Stimulated activated CD4-positive, alpha-beta T cell treated with anti-CD3 and anti-CD28 coated beads, Interleukin-4, amount 100 ng/mL, for 4 hours (primary cell): Measurements from ENCODE around the gene RIMKLA.

Experiments
- DNase-seq, 2 experiments: peaks; one replicate each; pipeline ENCODE4 v3.0.0-alpha.2; 2020

The RIMKLA gene

DNA sequence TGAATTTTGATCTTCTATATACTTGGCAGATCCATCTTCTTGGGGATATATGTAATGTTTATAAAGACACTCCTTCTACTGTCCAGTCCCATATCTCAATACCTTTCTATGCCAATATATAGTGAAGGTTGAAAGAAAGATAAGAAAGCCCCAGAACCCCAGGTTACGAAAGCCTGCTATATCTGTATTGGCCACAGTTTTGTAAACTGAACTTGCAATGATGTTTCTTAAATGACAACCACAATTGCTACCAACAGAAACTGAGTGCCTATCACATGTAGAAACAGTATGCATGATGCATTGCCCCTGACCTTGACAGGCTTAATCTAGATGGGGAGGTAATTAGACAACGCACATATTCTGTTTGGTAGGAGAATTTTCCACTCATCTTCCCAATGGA, 7.8 kb upstream of the RIMKLA start:
- DNase-seq: no peak

DNA sequence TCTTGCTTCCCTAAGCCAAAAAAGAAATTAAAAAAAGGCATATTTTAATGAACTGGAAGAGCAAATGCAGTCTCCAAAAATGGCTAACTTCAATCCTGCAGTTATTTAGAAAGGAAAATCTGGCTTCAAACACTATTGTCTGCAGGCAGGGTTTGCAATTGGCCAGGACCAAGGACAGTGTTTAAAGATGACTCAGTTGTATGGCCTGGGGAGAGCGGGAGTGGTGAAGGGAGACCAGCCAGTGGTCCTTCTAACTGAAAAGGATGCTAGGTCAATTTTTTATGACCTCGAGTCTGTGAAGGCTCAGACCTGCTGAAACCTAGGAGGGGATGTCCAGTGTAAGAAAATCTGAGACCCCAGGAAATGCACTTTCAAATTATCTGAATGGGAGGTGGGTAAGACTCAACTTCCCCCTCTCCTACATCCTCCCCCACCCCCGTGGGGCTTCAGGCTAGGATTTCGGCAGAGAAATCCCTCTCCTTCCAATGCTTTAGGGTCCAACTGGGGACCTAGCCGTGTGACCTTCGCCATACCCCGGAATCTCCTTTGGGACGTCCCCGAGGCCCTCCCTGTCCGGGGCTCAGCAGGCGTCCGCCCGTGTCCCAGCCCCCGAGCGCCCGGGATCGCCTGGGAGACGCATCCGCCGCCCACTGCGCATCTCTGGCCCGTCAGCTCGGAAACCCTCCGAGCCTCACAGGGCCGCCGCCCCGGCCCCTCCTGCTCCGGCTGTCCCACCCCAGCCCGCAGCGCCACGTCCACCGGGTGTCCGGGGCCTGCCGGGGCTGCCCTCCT, 602 bp upstream of the RIMKLA start:
- DNase-seq: no peak

DNA sequence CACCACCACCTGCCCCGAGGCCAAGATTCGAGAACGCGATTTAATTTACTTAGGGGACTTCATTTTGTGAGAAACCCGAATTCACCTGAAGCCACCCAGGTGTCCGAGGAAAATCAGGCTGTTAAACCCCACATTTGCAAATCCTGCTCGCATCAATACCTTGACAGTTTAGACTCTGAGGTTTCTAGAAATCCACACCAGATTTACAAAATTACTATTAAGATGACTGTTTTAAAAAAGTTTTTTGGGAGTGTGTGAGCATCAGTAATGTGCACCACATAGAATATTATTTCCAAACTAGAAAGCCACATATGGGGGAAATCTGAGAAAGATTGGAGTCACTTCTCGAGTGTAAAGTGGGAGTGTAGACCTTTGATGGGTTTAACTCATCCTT, 685 bp downstream of the RIMKLA start:
- no peak for DNase-seq

DNA sequence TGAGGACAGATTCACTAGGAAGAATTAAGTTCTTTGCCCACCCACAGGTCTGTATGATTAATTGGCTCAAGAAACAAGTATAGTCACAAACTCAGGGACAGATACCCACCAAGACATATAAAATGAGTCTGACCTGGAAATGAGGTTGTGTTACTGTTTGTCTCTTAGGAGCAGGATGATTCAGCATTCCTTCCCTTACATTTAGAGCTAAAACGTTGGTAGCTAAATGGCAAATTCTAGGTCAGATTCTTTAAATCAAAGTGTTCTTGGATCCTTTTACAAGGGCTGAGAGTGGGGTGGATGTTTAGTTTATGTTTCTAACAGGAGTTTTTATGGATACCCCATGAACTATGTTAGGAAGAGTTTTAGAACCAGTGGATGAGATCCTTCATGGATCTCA, 4.7 kb downstream of the RIMKLA start:
- no peak for DNase-seq

DNA sequence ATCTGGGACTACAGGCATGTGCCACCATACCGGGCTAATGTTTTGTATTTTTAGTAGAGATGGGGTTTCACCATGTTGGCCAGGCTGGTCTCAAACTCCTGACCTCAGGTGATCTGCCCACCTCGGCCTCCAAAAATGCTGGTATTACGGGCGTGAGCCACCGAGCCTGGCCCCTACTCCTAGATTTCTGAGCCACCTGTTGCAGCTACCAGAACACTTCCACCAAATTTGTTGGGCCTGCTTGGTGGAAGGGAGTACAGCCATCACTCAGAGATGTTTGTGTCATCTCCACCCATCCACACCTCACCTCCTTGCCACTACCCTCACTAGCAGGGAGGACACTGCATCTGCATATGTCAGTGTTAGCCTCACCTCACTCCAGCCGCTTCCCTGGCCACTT, 5.5 kb downstream of the RIMKLA start:
- DNase-seq: no peak

DNA sequence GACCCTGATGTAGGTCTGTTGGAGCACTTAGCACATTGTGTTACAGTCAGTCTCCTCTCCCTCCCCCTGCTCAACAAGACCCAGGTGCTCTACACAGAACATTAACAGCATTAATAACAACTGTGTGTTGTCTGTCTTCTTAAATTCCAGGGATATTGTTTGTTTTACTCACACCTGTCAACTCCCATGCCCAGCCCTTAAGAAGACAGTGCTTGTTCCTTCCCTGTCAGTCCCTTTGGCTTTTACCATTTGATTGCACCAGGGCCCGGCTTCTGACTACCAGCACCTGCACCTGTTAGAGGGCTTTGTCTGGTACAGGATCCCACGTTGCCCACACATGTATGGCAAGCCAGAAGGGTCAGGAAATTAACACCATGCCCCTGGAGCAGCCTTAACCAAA, 11.7 kb downstream of the RIMKLA start:
- DNase-seq: no peak

DNA sequence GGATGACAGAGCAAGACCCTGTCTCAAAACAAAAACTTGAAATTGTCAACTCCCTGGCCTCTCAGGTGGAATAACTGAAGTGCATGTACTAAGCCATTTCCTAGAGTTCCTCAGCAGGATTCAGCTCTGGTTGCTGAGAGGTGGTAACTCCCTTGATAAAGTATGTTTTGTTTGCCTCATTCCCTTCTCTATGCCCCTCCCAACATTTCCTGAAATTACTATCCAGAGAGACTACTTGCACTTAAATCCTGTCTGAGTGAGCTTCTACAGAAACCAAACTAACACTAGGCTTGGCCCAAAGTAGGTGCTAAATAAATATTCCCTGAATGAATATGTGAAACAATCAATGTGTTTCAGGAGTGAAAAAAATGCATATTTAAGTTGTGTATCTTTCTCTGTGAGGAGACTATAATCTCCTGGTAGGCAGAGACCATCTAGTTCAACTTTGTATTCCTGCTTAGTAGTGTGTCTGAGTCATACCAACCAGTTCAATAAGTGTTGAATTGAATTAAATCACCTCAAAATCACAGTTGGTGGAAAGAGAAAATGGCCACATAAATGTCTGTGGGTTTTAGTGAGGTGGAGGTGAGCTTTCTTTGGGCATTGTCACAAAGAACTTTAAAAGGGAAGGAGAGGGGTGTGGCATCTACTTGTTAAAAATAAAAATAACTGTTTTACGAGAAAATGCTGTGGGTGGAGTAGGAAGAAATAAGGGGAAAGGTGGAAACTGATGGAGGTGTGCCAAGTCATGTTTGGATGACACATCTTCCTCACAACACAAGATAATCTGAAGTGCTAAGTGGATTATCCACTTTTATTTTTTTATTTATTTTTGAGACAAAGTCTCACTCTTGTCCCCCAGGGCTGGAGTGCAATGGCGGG, 12.6 kb downstream of the RIMKLA start:
- DNase-seq: no peak

DNA sequence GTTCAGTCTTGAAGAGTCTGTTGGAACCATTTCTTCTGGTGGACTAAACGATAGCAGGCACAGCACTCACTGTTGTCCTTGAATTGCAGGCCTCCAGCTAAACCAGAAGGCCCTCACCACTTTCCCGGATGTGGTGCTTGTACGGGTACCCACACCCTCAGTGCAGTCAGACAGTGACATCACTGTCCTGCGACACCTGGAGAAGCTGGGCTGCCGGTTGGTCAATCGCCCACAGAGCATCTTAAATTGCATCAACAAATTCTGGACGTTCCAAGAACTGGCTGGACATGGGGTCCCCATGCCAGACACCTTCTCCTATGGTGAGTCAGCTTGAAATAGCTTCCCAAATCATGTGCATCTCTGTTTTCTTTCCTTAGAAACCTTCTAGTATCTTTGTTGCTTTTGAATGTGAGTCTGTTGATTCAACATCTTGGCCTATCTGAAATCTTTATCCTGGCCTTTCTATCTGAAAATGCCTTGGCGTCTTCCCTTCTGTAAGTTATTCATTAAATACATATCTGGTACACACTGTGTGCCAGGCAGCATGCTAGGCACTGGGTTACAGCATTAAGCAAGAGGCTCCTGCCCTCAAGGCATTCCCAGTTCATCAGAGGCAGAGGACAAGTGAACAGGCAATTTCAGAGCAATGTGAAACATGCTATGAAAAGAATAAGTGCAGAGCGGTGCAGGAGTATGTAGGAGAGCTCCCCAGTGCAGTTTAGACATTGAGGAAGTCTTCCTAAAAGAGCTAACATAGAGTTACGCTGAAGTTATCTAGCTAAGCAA, 18.9 kb downstream of the RIMKLA start:
- DNase-seq: no peak

DNA sequence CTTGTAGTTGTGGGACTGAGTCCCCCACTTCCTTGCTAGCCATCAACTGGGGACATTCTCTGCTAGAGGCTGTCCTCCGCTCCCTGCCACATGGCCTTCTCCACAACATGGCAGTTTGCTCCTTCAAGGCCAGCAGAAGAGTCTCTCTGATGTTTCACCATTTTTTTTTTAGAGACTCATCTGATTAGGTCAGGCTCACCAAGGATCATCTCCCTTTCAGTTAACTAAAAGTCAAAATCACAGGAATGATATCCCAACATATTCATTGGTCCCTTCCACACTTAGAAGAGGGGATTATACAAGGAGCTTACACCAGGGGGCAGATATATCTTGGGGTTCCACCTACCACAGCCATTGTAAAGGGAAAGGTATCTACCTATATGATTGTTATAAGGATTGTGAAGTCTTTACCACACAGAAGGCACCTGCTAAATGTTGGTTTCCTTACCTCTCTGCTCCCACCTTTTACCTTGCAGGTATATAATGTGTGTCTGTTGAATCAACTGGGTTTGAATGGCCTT, 23.3 kb downstream of the RIMKLA start:
- DNase-seq: no peak

DNA sequence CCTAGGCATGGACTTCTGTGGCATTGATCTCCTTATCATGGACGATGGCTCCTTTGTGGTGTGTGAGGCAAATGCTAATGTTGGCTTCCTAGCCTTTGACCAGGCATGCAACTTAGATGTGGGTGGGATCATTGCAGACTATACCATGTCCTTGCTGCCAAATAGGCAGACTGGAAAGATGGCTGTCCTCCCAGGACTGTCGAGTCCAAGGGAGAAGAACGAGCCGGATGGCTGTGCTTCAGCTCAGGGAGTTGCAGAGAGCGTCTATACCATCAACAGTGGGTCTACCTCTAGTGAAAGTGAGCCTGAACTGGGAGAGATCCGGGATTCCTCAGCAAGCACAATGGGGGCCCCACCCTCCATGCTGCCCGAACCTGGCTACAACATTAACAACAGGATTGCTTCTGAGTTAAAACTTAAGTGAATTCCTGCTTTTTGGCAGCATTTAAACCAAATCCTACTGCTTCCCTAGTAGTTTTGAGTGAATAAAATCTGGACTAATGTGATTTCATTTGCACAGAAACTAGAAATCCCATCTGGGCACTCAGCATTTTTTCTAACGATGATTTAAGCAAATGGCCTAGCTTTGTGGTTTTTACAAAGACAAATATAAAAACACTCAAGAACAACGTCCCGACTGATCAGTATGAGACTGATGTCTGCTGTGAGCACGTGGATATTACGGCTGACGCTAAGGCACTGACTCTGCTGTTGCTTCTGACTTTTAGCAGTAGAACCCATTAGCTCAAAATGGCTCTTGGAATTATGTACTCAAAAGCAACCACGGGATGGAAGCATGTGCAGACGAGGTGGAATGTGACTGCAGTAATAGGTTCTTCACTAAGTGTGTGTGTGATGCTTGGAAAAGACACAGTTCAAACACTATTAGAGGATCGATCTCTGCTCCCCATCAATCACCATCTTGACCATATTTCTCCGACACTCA, 34.2 kb downstream of the RIMKLA start:
- DNase-seq: no peak

DNA sequence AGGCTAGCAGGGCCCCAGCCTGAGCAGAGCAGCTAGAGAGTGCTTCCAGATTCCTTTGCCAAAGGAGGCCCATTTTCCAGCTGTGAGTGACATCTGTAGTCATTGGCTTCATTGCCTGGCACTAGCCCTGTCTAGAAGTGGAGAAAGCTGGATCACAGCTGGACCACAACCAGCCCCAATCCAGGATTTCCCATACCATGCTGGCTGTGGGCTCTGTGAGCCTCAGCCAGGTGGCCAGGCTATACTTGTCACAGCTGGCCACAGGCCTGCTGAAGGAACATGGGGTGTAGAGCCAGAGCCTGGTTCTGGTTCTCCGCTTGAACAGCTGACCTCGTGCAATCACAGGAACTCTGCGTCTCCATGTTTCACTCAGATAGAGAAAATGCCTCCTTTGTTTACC, 36.6 kb downstream of the RIMKLA start:
- DNase-seq: no peak

DNA sequence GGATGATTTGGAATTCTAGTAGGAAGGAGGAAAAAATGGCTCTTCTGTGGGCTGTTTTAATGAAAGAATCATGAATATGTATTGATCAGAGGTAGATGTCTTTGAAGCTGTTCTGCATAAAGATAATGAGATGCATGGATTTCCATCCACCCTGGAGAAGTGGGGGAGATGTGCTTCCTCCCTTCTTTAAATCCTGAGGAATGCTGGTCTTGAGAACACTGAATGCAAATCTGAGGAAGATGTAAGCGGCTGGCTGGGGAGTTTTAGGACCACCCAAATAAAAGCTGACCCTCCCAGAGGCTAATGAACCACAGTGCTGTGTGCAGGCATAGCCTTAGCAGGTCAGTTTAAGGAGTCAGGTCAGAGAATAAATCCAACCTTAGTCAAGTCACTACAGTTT, 37.9 kb downstream of the RIMKLA start:
- no peak for DNase-seq

DNA sequence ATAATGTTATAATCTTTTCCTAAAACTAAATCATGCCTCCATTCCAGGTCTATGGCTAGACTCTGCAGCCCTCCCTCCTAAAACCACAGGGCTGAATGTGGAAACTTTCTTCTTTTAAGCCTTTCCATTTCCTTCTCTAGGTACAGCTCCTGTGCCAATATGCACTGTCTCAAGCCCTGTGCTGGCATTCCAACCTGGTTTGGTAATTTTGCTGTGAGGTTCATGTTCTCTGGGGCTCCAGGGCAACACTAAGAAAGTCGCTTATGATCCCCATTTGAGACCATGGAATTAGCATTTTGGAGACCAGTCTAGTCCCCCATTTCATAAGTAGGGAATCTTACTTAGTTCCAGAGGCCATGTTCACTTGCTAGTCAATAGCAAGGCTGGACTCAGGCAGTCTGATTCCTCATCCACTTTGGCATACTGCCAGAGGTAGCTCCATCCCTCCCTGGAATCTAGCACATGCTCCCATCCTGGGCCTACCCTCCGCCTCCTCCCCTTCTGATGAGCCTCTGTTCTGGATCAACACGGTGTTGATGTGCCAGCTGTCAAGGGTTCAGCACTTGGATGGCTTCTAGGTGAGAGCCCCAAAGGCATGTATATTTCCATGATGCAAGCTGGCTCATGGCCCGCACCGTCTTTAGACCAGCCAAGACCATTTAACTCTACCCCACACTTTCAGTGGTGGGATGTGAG, 38.7 kb downstream of the RIMKLA start:
- DNase-seq: no peak

DNA sequence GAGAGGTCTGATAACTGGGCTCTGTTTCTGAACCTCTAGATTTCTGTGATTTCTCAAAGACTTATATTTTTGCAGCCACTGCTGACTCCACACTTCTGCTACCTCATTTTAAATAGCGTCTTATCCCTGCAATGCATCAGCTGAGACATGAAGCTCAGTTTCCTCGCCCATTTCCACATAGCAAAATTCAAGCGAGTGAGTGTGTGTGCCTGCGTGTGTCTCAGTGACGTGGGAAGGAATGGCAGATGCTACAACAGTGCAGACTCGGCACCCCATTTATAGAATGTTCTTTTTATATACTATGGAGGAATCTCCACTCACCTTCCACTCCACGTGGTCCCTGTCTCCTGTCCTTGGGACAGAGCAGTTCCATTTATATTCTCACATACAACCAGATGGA, 39.5 kb downstream of the RIMKLA start:
- no peak for DNase-seq

DNA sequence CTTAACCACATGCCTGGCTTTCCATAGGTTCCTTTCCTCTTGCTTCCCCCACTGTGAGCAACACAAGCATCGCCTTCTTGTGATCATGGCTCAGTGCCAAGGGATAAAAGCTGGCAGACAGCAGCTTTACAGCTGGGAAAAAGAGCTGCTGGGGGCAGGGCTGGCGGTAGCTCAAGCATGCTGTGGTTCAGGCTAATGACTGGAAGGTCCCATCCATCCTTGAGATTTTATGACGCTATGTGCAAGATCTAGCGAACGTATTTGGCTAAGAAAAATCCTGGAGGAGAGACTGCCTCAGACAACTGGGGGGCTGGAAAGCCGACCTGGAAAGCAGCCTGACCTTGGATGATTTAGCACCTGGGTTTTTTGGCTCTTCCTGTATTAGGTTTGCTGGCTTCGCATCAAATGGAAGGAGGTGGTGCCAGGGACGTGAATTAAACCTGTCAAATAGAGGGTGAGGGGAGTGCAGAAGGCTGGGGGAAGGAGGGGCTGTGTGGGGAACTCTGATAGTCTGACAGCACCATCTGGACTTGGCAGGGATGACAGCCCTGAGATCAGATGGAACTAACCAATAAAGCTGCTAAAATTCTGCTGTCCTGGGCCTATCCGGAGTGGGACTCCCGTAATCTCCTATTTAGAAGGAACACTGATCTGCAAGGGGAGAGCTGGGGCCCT, 40.5 kb downstream of the RIMKLA start:
- DNase-seq: no peak

DNA sequence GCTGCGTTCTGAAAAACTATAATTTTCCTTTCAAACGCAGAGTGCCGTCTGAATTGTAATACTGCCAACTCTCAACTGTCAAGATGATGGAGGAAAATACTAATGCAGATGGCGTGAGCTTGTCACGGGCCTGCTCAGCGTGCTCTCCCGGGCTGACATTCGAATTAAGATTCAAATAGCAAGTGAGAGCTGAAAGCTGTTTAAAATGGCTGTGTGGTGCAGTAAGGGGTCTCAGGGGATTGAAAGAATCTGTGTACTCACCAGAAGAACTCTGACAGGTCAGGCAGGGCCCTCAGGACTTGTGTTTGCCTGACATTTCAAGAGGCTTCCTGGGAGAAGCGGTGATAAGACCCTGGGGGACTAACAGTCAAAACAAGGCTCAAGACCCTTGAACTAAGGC, 42.1 kb downstream of the RIMKLA start:
- no peak for DNase-seq

DNA sequence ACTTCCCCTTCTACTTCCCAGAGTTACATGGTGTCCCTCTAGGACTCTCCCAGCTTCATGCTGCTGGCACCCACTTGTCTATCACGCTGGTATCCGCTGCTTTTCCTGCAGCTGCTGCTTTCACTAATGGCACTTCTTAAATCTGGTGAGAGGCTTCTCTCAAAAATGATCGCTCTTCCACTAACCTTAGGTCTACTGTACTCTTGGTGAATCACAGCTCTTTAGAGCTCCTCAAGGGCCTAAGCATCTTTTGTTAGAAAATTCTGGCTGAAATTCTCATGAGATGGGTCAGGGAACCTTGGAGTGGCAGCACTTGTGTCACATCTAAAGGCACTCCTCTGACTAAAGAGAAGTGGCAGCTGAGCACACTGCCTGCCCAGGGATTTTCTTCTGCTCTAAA, 43.1 kb downstream of the RIMKLA start:
- no peak for DNase-seq

DNA sequence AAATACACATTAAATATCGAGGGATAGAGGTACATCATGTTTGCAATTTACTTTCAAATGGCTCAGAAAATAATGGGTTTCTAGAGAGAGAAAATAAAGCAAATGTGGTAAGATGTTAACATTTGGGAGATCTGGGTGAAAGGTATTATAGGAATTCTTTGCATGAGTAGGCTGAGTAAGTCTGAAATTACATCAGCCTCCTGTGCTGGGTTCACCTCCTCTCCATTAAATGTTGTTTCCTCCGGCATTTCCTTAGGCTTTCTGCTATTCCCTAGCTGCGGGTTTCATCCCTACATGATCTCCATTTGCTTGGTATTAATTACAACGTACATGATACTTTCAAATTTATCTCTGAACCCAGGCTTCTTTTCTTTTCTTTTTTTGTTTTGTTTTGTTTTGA, 43.6 kb downstream of the RIMKLA start:
- DNase-seq: no peak

DNA sequence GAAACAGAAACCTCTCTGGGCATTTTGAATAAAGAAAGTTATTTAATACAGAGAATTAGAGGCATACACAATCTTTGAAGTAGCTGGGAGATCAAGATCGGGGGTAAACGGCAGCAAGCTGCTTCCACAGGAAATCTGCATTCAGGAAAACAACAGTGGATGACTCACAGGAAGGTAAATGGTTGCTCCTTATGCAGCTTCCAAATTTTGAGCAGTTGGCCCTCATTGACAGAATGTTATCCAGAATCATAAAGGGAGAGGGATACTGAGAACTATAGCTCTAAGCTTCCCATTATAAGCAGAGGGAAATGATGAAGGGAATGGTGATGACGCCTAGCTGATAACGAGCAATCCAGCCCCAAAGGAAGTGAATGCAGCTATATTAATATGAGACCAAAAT, 46.6 kb downstream of the RIMKLA start:
- DNase-seq: no peak

DNA sequence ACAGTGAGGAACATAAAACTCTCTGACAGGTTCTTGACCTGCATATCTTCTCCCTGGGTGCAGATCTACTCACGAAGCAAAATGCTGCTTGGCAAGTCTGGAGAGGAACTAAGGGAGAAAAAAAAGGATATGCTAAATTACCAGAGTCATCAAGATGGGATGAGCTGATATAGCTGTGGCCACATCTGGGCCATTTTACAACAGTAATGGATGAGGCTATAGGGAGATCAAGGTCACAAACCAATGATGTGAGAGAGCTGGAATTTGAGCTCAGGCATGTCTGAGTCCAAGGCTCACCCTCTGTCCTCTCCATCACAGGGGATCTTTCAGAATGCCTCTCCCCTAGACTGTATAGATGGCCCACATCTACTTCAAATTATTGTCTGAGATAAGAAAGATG, 49.0 kb downstream of the RIMKLA start:
- no peak for DNase-seq
